SK-N-MC (cell line): ENCODE results near the gene RPRD1B.

Source experiments
- EZH2 ChIP-seq: fragments of 200-600 bp; sonication (generic); IDR thresholded peaks from one replicate; pipeline ENCODE4 v1.6.1; 2017; ENCODE audit warnings: antibody characterized with exemption
- FOXP2 ChIP-seq: optimal IDR thresholded peaks from 2 replicates; pipeline ENCODE3; 2011; ENCODE audit warnings: mild to moderate bottlenecking, moderate library complexity; ENCODE audit not compliant: insufficient read depth; ENCODE audit errors: extremely low read length, control extremely low read depth
- POLR2AphosphoS5 ChIP-seq: IDR thresholded peaks from 2 replicates; pipeline ENCODE4 v1.6.1; 2012; ENCODE audit warnings: mild to moderate bottlenecking, low read depth, low read length, borderline replicate concordance

- TF ChIP-seq EZH2 (no peak), POLR2AphosphoS5 (no peak), FOXP2 (no peak)
Measured at GRCh38 chr20:38135651-38136420, 102.3 kb downstream of the RPRD1B start.
